OCI-LY3 (cell line): ENCODE results near the gene DERA.

Experiments
- EZH2phosphoT487 ChIP-seq: fragments of 200-600 bp; shearing (Covaris generic); IDR thresholded peaks from 2 replicates; pipeline ENCODE4 v1.6.1; 2018; ENCODE audit warnings: antibody characterized with exemption, mixed run types, low read depth
- TF ChIP-seq, protein P1 (sequence below): fragments of 200-600, 300-600 bp; sonication (generic); IDR thresholded peaks from 2 replicates; pipeline ENCODE4 v1.5.1; 2014; ENCODE audit warnings: antibody characterized with exemption, low read length, low read depth

DNA sequence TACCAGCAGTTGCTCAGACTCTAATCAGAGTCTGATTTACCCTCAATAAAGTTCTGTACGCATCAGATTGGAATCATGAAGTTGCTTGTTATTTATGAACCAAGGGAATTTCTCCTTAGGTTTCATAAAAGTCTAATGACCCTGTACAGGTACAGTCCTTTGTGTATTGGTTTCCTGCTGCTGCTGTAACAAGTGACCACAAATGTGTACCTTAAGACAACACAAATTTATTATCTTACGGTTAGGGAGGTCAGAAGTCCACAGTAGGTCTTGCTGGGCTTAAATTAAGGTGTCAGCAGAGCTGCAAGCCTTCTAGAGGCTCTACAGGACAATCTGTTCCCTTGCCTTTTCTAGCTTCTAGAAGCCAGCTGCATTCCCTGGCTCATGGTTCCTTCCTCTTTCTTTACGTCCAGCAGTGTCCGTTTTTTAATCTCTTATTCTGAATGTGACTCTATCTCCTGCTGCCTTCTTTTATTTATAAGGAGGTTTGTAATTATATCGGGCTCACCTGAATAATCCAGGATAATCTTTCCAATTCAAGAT is 6.7 kb upstream of the DERA start:
- TF ChIP-seq, protein P1, sequence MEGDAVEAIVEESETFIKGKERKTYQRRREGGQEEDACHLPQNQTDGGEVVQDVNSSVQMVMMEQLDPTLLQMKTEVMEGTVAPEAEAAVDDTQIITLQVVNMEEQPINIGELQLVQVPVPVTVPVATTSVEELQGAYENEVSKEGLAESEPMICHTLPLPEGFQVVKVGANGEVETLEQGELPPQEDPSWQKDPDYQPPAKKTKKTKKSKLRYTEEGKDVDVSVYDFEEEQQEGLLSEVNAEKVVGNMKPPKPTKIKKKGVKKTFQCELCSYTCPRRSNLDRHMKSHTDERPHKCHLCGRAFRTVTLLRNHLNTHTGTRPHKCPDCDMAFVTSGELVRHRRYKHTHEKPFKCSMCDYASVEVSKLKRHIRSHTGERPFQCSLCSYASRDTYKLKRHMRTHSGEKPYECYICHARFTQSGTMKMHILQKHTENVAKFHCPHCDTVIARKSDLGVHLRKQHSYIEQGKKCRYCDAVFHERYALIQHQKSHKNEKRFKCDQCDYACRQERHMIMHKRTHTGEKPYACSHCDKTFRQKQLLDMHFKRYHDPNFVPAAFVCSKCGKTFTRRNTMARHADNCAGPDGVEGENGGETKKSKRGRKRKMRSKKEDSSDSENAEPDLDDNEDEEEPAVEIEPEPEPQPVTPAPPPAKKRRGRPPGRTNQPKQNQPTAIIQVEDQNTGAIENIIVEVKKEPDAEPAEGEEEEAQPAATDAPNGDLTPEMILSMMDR, result no peak
- no peak for TF ChIP-seq EZH2phosphoT487
